Peyer's patch (tissue), 4 donors: ENCODE data around the gene ABCC12. TPM values are rescaled to one million over a fixed set of nuclear protein-coding genes. Genes with fewer than 3 reads are reported as not detected.

ENCODE experiments used
- DNase-seq, 3 donors: peaks; one replicate each; pipeline ENCODE4 v3.0.0-alpha.2; 2017 to 2019
- H3K27ac ChIP-seq, 4 donors: fragments of 200-600 bp; sonication (generic); one replicate each; pipeline ENCODE4 v1.5.1; 2016 to 2019
- H3K27me3 ChIP-seq, 2 donors: fragments of 200-600 bp; sonication (generic); one replicate each; pipeline ENCODE4 v1.5.1; 2019
- H3K36me3 ChIP-seq, 3 donors: fragments of 200-600 bp; sonication (generic); one replicate each; pipeline ENCODE4 v1.5.1; 2016 to 2019
- H3K4me1 ChIP-seq, 4 donors: fragments of 200-600 bp; sonication (generic); one replicate each; pipeline ENCODE4 v1.5.1; 2016 to 2019
- H3K4me3 ChIP-seq, 4 donors: fragments of 200-600 bp; sonication (generic); 1 replicate in 3 of 4; 2 replicates in 1 of 4; pipeline ENCODE4 v1.5.1; 2016 to 2019; ENCODE audit warnings: mild to moderate bottlenecking in 1 of 4
- H3K9me3 ChIP-seq, 4 donors: fragments of 200-600 bp; sonication (generic); one replicate each; pipeline ENCODE4 v1.5.1; 2016 to 2019; ENCODE audit warnings: mild to moderate bottlenecking in 1 of 4
- POLR2A ChIP-seq, 2 donors: fragments of 450-650 bp; IDR thresholded peaks; one replicate each; pipeline ENCODE4 v1.5.1; 2017; ENCODE audit warnings: antibody characterized with exemption in 2 of 2, mild to moderate bottlenecking in 2 of 2, moderate library complexity in 2 of 2
- total RNA-seq, 4 donors: library from RNA; depleted of rRNA; stranded (reverse); fragments of >200 nt; gene quantifications; one replicate each; pipeline ENCODE4 v1.1.0, GENCODE V29; 2016
- TF ChIP-seq, protein P1 (sequence below), 6 experiments: fragments of 450-650 bp in 4 of 6; fragments of 200-600 bp in 2 of 6; sonication (generic) in 1 of 6; IDR thresholded peaks; one replicate each; pipeline ENCODE4 v1.5.1; 2017 to 2019; ENCODE audit warnings: antibody characterized with exemption in 6 of 6, mild to moderate bottlenecking in 3 of 6, moderate library complexity in 1 of 6

ABCC12 gene
- total RNA-seq, 4 donors from 2014 or later: not detected

DNA sequence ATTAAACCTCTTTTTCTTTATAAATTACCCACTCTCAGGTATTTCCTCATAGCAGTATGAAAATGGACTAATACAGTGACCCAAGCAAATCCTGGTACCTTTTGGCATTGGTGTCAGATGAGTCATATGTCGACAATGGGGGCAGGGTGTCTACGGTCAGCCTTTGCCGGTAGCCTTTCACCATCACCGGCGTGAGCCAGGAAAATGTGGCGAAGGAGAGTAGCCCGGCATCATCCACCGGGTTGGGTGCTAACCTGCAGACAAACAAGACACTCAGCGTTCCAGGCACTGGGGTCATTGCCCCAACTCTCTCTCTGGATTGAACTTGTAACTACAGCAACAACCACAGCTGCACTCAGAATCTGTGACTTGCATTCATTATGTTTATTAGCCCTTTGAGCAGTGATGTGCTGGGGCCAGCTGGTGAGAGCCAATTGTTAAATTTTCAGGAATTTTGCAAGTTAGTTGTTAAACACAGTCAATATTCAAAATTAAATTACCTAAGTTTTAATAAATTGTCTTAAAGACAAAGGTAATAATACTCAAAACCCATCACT, 11.9 kb downstream of the ABCC12 start:
- Histone ChIP-seq H3K36me3 (no peaks in the 10 kb centered on the region), H3K27ac (no peak overlapping the region), H3K4me3 (no peak overlapping the region), H3K4me1 (no peaks in the 10 kb centered on the region), H3K9me3 (no peaks in the 10 kb centered on the region), H3K27me3 (no peaks in the 10 kb centered on the region)
- DNase-seq: no peak
- TF ChIP-seq, protein P1, sequence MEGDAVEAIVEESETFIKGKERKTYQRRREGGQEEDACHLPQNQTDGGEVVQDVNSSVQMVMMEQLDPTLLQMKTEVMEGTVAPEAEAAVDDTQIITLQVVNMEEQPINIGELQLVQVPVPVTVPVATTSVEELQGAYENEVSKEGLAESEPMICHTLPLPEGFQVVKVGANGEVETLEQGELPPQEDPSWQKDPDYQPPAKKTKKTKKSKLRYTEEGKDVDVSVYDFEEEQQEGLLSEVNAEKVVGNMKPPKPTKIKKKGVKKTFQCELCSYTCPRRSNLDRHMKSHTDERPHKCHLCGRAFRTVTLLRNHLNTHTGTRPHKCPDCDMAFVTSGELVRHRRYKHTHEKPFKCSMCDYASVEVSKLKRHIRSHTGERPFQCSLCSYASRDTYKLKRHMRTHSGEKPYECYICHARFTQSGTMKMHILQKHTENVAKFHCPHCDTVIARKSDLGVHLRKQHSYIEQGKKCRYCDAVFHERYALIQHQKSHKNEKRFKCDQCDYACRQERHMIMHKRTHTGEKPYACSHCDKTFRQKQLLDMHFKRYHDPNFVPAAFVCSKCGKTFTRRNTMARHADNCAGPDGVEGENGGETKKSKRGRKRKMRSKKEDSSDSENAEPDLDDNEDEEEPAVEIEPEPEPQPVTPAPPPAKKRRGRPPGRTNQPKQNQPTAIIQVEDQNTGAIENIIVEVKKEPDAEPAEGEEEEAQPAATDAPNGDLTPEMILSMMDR (IDR thresholded peaks at IDR 0.05): no peak
- no peak for TF ChIP-seq POLR2A (IDR thresholded peaks at IDR 0.05)

- Histone ChIP-seq H3K9me3 (no peaks in the 10 kb centered on the region), H3K4me1 (no peaks in the 10 kb centered on the region), H3K27me3 (no peaks in the 10 kb centered on the region), H3K27ac (no peak overlapping the region), H3K36me3 (no peaks in the 10 kb centered on the region), H3K4me3 (no peak overlapping the region)
- TF ChIP-seq, protein P1 (IDR thresholded peaks at IDR 0.05): no peak
- no peak for TF ChIP-seq POLR2A (IDR thresholded peaks at IDR 0.05)
- no peak for DNase-seq
These were observed 15.0 kb downstream of the ABCC12 start for GRCh38 chr16:48140821-48141220.

DNA sequence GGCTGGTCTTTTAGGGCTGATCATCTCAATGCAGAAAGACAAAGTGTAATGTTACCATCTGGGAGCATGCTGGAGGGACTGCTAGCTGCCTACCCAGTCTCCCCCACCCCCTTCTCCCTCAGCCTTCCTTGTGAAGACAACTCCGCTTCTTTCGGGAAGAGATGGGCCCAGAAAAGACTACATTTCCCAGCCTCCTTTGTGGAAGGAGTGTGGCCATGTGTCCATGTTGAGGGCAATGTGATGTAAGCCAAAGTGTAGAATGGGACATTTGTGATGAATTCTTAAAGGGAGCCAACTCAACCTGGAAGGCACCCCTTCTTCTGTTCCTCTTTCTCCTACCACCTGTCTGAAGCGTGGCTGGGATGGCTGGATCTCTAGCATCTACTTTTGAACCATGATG, 16.3 kb downstream of the ABCC12 start:
- no peaks in the 10 kb centered on the region for H3K9me3 ChIP-seq
- H3K36me3 ChIP-seq: no peaks in the 10 kb centered on the region
- TF ChIP-seq, protein P1 (IDR thresholded peaks at IDR 0.05): no peak
- TF ChIP-seq POLR2A (IDR thresholded peaks at IDR 0.05): no peak
- no peaks in the 10 kb centered on the region for H3K4me1 ChIP-seq
- no peak overlapping the region for H3K27ac ChIP-seq
- DNase-seq: no peak
- H3K27me3 ChIP-seq: no peaks in the 10 kb centered on the region
- H3K4me3 ChIP-seq: no peak overlapping the region

GRCh38 chr16:48138543-48138942, 17.2 kb downstream of the ABCC12 start:
- Histone ChIP-seq H3K9me3 (no peaks in the 10 kb centered on the region), H3K36me3 (no peaks in the 10 kb centered on the region), H3K27me3 (no peaks in the 10 kb centered on the region), H3K4me3 (no peak overlapping the region), H3K4me1 (no peaks in the 10 kb centered on the region), H3K27ac (no peak overlapping the region)
- TF ChIP-seq, protein P1 (IDR thresholded peaks at IDR 0.05): no peak
- TF ChIP-seq POLR2A (IDR thresholded peaks at IDR 0.05): no peak
- DNase-seq: no peak

- no peak overlapping the region for H3K27ac ChIP-seq
- DNase-seq: no peak
- no peak overlapping the region for H3K4me3 ChIP-seq
- H3K4me1 ChIP-seq: no peaks in the 10 kb centered on the region
- no peak for TF ChIP-seq POLR2A (IDR thresholded peaks at IDR 0.05)
- TF ChIP-seq, protein P1 (IDR thresholded peaks at IDR 0.05): no peak
- no peaks in the 10 kb centered on the region for H3K27me3 ChIP-seq
- H3K36me3 ChIP-seq: no peaks in the 10 kb centered on the region
- no peaks in the 10 kb centered on the region for H3K9me3 ChIP-seq
These were observed 18.0 kb downstream of the ABCC12 start for GRCh38 chr16:48137822-48138221.
